Liver (tissue), 9 donors: ENCODE data around the gene DUS4L. TPM values are rescaled to one million over a fixed set of nuclear protein-coding genes. Genes with fewer than 3 reads are reported as not detected.

ENCODE experiments used
- DNase-seq: peaks from one replicate; pipeline ENCODE4 v3.0.0-alpha.2; 2017; ENCODE audit warnings: low spot score
- H3K27ac ChIP-seq, 2 donors: one replicate each; pipeline ENCODE4 v1.7.0; 2013; ENCODE audit warnings: inconsistent platforms in 2 of 2, low read length in 2 of 2, control low read depth in 1 of 2, low read depth in 1 of 2, mild to moderate bottlenecking in 1 of 2
- H3K27me3 ChIP-seq, 4 donors: one replicate each; pipeline versions ENCODE4 v1.6.1 to v1.7.0; 2013; ENCODE audit warnings: low read length in 3 of 4, inconsistent platforms in 1 of 4, mild to moderate bottlenecking in 1 of 4, moderate library complexity in 1 of 4; ENCODE audit not compliant: control insufficient read depth in 4 of 4, insufficient read depth in 4 of 4
- H3K36me3 ChIP-seq, 4 donors: one replicate each; pipeline versions ENCODE4 v1.6.1 to v1.7.0; 2013; ENCODE audit warnings: low read length in 3 of 4, mild to moderate bottlenecking in 3 of 4, low read depth in 1 of 4, moderate library complexity in 1 of 4; ENCODE audit not compliant: control insufficient read depth in 4 of 4, insufficient read depth in 3 of 4
- H3K4me1 ChIP-seq, 4 donors: one replicate each; pipeline versions ENCODE4 v1.6.1 to v1.7.0; 2013; ENCODE audit warnings: low read length in 3 of 4, mild to moderate bottlenecking in 3 of 4, moderate library complexity in 1 of 4; ENCODE audit not compliant: control insufficient read depth in 4 of 4, insufficient read depth in 4 of 4
- H3K4me3 ChIP-seq, 3 donors: one replicate each; pipeline versions ENCODE4 v1.6.1 to v1.7.0; 2013; ENCODE audit warnings: low read length in 3 of 3, control low read depth in 1 of 3, low read depth in 1 of 3, mild to moderate bottlenecking in 1 of 3
- H3K9ac ChIP-seq, 2 donors: one replicate each; pipeline ENCODE4 v1.7.0; 2013; ENCODE audit warnings: low read length in 2 of 2, mild to moderate bottlenecking in 2 of 2, moderate library complexity in 2 of 2, control low read depth in 1 of 2, low read depth in 1 of 2
- H3K9me3 ChIP-seq, 4 donors: one replicate each; pipeline versions ENCODE4 v1.6.1 to v1.7.0; 2013; ENCODE audit warnings: low read length in 3 of 4; ENCODE audit not compliant: control insufficient read depth in 4 of 4
- FOXA1 ChIP-seq: IDR thresholded peaks from 2 replicates; pipeline ENCODE4 v1.6.1; 2016; ENCODE audit warnings: antibody characterized with exemption
- FOXA2 ChIP-seq: IDR thresholded peaks from 2 replicates; pipeline ENCODE4 v1.6.1; 2016; ENCODE audit warnings: antibody characterized with exemption
- GABPA ChIP-seq, 2 donors: IDR thresholded peaks in 1 of 2; conservative IDR thresholded peaks in 1 of 2; 2 replicates each; pipeline ENCODE4 v1.6.1; 2016; ENCODE audit warnings: antibody characterized with exemption in 2 of 2, mild to moderate bottlenecking in 1 of 2, moderate library complexity in 1 of 2
- HNF4A ChIP-seq, 2 donors: conservative IDR thresholded peaks; 2 replicates each; pipeline ENCODE4 v1.6.1; 2016; ENCODE audit warnings: antibody characterized with exemption in 2 of 2, mild to moderate bottlenecking in 2 of 2
- HNF4G ChIP-seq: IDR thresholded peaks from 2 replicates; pipeline ENCODE4 v1.6.1; 2016; ENCODE audit warnings: antibody characterized with exemption
- JUND ChIP-seq, 2 donors: IDR thresholded peaks; 2 replicates each; pipeline ENCODE4 v1.6.1; 2016; ENCODE audit warnings: antibody characterized with exemption in 2 of 2
- NR2F2 ChIP-seq: IDR thresholded peaks from 2 replicates; pipeline ENCODE4 v1.6.1; 2016; ENCODE audit warnings: antibody characterized with exemption
- RAD21 ChIP-seq, 2 donors: IDR thresholded peaks; 2 replicates each; pipeline ENCODE4 v1.6.1; 2016; ENCODE audit warnings: antibody characterized with exemption in 2 of 2, mild to moderate bottlenecking in 2 of 2
- RXRA ChIP-seq, 2 donors: IDR thresholded peaks; 2 replicates each; pipeline ENCODE4 v1.6.1; 2017 to 2018; ENCODE audit warnings: antibody characterized with exemption in 2 of 2, mild to moderate bottlenecking in 1 of 2
- SP1 ChIP-seq: IDR thresholded peaks from 2 replicates; pipeline ENCODE4 v1.6.1; 2018; ENCODE audit warnings: antibody characterized with exemption, mild to moderate bottlenecking
- TAF1 ChIP-seq: conservative IDR thresholded peaks from 2 replicates; pipeline ENCODE4 v1.6.1; 2016; ENCODE audit warnings: antibody characterized with exemption, mild to moderate bottlenecking
- YY1 ChIP-seq: IDR thresholded peaks from 2 replicates; pipeline ENCODE4 v1.6.1; 2016; ENCODE audit warnings: antibody characterized with exemption, mild to moderate bottlenecking
- WGBS: extraction: QIAGEN DNeasy Blood & Tissue Kit; methylation state at CpG from one replicate; pipeline ENCODE4 v1.1.7; 2013; 5-methylcytosine and 5-hydroxymethylcytosine counted together
- polyA plus RNA-seq, 2 donors: library from polyadenylated mRNA; stranded (reverse) in 1 of 2; unstranded in 1 of 2; fragments of 200-250 nt in 1 of 2; fragments of >200 nt in 1 of 2; fragmentation: Nextera tagmentation in 1 of 2; extraction: Ambion mirVana in 1 of 2; gene quantifications; one replicate each; pipeline versions ENCODE4 v1.2.1 to v1.2.3, GENCODE V29; 2013 to 2015
- total RNA-seq, 2 donors: library from RNA; depleted of rRNA; stranded (reverse); fragments of >200 nt; gene quantifications; one replicate each; pipeline ENCODE4 v1.2.3, GENCODE V29; 2014
- TF ChIP-seq, protein P1 (sequence below): IDR thresholded peaks from 2 replicates; pipeline ENCODE4 v1.6.1; 2016; ENCODE audit warnings: antibody characterized with exemption
- TF ChIP-seq, protein P2 (sequence below): IDR thresholded peaks from 2 replicates; pipeline ENCODE4 v1.6.1; 2016; ENCODE audit warnings: antibody characterized with exemption
- TF ChIP-seq, protein P3 (sequence below): IDR thresholded peaks from 2 replicates; pipeline ENCODE4 v1.6.1; 2016; ENCODE audit warnings: antibody characterized with exemption, mild to moderate bottlenecking
- TF ChIP-seq, protein P4 (sequence below): IDR thresholded peaks from 2 replicates; pipeline ENCODE4 v1.6.1; 2016; ENCODE audit warnings: antibody characterized with exemption
- TF ChIP-seq, protein P5 (sequence below): fragments of 150-350 bp; IDR thresholded peaks from 2 replicates; pipeline ENCODE4 v1.5.1; 2017; ENCODE audit warnings: improper control_type of control experiment, low read depth, low read length; ENCODE audit not compliant: missing input control
- donor health status: healthy.
- donor health status: healthy.
- donor health status: healthy.
- donor health status: healthy.
- donor health status: healthy.

The DUS4L gene
- total and polyA plus RNA-seq, 4 donors: 1.9 to 5.3 (median 3.5) TPM

DNA sequence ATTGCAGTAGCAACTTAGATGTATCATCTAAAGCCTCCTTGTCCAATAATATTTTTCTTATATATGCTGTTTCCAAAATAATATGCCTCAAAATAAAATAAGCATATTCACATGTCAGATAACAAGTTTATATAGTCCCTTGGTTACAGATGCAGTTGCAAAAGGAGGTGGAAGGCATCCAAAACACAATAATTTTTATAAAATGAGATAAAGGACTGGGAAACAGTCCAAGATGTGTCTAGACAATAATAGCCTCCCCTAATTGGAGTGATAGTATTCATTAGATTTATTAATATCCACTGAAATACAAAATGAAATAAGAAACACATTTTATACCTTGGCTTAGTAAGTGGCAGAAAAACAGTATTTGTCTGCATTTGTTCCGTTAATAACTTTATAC is 46.6 kb downstream of the DUS4L start:
- DNase-seq: no peak
- no peak overlapping the region for H3K9ac ChIP-seq
- H3K4me1 ChIP-seq: peaks cover 0 to 2% (median 0%) of the 10 kb centered on the region in 4 donors
- peaks cover 0 to 7% (median 3%) of the 10 kb centered on the region in 4 donors for H3K36me3 ChIP-seq
- no peak overlapping the region for H3K4me3 ChIP-seq
- 89% methylated on average over 1 of the region's 1 CpG for WGBS
- H3K27ac ChIP-seq: no peak overlapping the region
- H3K27me3 ChIP-seq: no peaks in the 10 kb centered on the region
- H3K9me3 ChIP-seq: no peaks in the 10 kb centered on the region
- TF ChIP-seq FOXA1 (no peak), TAF1 (no peak), RAD21 (IDR thresholded peaks at IDR 0.05) (no peak), JUND (IDR thresholded peaks at IDR 0.05) (no peak), GABPA (IDR thresholded peaks at IDR 0.05 in 1 of 2, conservative IDR thresholded peaks at IDR 0.05 in 1 of 2) (no peak), RXRA (IDR thresholded peaks at IDR 0.05) (no peak), HNF4G (no peak), YY1 (no peak), NR2F2 (no peak), FOXA2 (no peak), HNF4A (conservative IDR thresholded peaks at IDR 0.05) (no peak), SP1 (no peak)
- TF ChIP-seq, protein P1, sequence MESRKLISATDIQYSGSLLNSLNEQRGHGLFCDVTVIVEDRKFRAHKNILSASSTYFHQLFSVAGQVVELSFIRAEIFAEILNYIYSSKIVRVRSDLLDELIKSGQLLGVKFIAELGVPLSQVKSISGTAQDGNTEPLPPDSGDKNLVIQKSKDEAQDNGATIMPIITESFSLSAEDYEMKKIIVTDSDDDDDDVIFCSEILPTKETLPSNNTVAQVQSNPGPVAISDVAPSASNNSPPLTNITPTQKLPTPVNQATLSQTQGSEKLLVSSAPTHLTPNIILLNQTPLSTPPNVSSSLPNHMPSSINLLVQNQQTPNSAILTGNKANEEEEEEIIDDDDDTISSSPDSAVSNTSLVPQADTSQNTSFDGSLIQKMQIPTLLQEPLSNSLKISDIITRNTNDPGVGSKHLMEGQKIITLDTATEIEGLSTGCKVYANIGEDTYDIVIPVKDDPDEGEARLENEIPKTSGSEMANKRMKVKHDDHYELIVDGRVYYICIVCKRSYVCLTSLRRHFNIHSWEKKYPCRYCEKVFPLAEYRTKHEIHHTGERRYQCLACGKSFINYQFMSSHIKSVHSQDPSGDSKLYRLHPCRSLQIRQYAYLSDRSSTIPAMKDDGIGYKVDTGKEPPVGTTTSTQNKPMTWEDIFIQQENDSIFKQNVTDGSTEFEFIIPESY: no peak
- TF ChIP-seq, protein P2, sequence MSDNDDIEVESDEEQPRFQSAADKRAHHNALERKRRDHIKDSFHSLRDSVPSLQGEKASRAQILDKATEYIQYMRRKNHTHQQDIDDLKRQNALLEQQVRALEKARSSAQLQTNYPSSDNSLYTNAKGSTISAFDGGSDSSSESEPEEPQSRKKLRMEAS: no peak
- TF ChIP-seq, protein P3, sequence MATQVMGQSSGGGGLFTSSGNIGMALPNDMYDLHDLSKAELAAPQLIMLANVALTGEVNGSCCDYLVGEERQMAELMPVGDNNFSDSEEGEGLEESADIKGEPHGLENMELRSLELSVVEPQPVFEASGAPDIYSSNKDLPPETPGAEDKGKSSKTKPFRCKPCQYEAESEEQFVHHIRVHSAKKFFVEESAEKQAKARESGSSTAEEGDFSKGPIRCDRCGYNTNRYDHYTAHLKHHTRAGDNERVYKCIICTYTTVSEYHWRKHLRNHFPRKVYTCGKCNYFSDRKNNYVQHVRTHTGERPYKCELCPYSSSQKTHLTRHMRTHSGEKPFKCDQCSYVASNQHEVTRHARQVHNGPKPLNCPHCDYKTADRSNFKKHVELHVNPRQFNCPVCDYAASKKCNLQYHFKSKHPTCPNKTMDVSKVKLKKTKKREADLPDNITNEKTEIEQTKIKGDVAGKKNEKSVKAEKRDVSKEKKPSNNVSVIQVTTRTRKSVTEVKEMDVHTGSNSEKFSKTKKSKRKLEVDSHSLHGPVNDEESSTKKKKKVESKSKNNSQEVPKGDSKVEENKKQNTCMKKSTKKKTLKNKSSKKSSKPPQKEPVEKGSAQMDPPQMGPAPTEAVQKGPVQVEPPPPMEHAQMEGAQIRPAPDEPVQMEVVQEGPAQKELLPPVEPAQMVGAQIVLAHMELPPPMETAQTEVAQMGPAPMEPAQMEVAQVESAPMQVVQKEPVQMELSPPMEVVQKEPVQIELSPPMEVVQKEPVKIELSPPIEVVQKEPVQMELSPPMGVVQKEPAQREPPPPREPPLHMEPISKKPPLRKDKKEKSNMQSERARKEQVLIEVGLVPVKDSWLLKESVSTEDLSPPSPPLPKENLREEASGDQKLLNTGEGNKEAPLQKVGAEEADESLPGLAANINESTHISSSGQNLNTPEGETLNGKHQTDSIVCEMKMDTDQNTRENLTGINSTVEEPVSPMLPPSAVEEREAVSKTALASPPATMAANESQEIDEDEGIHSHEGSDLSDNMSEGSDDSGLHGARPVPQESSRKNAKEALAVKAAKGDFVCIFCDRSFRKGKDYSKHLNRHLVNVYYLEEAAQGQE: no peak
- TF ChIP-seq, protein P4, sequence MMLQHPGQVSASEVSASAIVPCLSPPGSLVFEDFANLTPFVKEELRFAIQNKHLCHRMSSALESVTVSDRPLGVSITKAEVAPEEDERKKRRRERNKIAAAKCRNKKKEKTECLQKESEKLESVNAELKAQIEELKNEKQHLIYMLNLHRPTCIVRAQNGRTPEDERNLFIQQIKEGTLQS: no peak
- TF ChIP-seq, protein P5, sequence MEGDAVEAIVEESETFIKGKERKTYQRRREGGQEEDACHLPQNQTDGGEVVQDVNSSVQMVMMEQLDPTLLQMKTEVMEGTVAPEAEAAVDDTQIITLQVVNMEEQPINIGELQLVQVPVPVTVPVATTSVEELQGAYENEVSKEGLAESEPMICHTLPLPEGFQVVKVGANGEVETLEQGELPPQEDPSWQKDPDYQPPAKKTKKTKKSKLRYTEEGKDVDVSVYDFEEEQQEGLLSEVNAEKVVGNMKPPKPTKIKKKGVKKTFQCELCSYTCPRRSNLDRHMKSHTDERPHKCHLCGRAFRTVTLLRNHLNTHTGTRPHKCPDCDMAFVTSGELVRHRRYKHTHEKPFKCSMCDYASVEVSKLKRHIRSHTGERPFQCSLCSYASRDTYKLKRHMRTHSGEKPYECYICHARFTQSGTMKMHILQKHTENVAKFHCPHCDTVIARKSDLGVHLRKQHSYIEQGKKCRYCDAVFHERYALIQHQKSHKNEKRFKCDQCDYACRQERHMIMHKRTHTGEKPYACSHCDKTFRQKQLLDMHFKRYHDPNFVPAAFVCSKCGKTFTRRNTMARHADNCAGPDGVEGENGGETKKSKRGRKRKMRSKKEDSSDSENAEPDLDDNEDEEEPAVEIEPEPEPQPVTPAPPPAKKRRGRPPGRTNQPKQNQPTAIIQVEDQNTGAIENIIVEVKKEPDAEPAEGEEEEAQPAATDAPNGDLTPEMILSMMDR: no peak

DNA sequence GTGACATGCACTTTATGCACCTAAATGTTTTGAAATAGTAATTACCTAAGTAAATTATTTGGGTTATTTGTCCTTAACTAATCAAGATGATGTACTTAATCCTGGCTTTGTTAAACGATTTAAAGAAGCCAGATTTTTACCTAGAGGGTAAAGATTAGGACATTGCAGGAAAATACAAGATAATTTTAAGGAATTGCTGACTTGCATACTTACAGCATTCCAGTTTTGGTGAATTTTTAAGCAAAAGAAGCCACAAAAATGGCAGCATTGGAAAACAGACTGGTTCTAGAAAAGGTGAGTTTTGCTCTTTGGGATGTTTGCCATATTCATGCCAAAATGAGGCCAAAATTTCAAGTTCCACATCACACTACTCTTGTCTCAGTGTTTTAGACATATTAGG is 49.7 kb downstream of the DUS4L start:
- Histone ChIP-seq H3K9me3 (no peaks in the 10 kb centered on the region), H3K4me3 (no peak overlapping the region), H3K36me3 (peaks cover 0 to 7% (median 2%) of the 10 kb centered on the region in 4 donors), H3K27me3 (no peaks in the 10 kb centered on the region), H3K27ac (no peak overlapping the region), H3K9ac (no peak overlapping the region), H3K4me1 (no peaks in the 10 kb centered on the region)
- no peak for DNase-seq
- WGBS: 94% methylated on average over 1 of the region's 1 CpG
- TF ChIP-seq, protein P5: no peak
- TF ChIP-seq RAD21 (IDR thresholded peaks at IDR 0.05): no peak
- no peak for TF ChIP-seq FOXA2
- TF ChIP-seq TAF1: no peak
- TF ChIP-seq NR2F2: no peak
- TF ChIP-seq, protein P1: no peak
- TF ChIP-seq, protein P4: no peak
- no peak for TF ChIP-seq RXRA (IDR thresholded peaks at IDR 0.05)
- TF ChIP-seq HNF4A (conservative IDR thresholded peaks at IDR 0.05): no peak
